GM23338 (cell line): ENCODE measurements around the gene FCHO2. TPM values are rescaled to one million over a fixed set of nuclear protein-coding genes. Genes with fewer than 3 reads are reported as not detected.

ENCODE experiments used
- ATAC-seq: fragments of 200-7000 bp; cut with Tn5 transposase; 3 replicates; pipeline ENCODE4 v1.9.1; 2020
- DNase-seq: peaks from one replicate; pipeline ENCODE4 v3.0.0-alpha.2; 2015; ENCODE audit warnings: low spot score
- H2AFZ ChIP-seq: fragments of 200-600 bp; sonication (generic); 2 replicates; pipeline ENCODE4 v1.8.0; 2016; ENCODE audit warnings: antibody characterized with exemption, mild to moderate bottlenecking, moderate library complexity
- H3F3A ChIP-seq: fragments of 200-600 bp; sonication (generic); replicated peaks from 2 replicates; pipeline ENCODE4 v1.8.0; 2017; ENCODE audit warnings: antibody characterized with exemption, mixed run types, low read depth
- H3K27ac ChIP-seq: fragments of 200-600 bp; sonication (generic); 2 replicates; pipeline ENCODE4 v1.6.1; 2016; ENCODE audit warnings: low read depth
- H3K27me3 ChIP-seq: fragments of 200-600 bp; sonication (generic); 2 replicates; pipeline ENCODE4 v1.8.0; 2016; ENCODE audit warnings: mild to moderate bottlenecking, mixed run types, moderate library complexity; ENCODE audit not compliant: insufficient read depth
- H3K36me3 ChIP-seq: fragments of 200-600 bp; sonication (generic); 2 replicates; pipeline ENCODE4 v1.8.0; 2016; ENCODE audit warnings: mild to moderate bottlenecking; ENCODE audit not compliant: insufficient read depth
- H3K4me1 ChIP-seq: fragments of 200-600 bp; sonication (generic); 2 replicates; pipeline ENCODE4 v1.8.0; 2016; ENCODE audit warnings: mild to moderate bottlenecking, moderate library complexity; ENCODE audit not compliant: insufficient read depth
- H3K4me2 ChIP-seq: fragments of 200-600 bp; sonication (generic); 2 replicates; pipeline ENCODE4 v1.7.1; 2017; ENCODE audit warnings: mixed run types
- H3K4me3 ChIP-seq: fragments of 200-600 bp; sonication (generic); 2 replicates; pipeline ENCODE4 v1.6.1; 2016; ENCODE audit warnings: mixed run types
- H3K79me2 ChIP-seq: fragments of 200-600 bp; sonication (generic); replicated peaks from 2 replicates; pipeline ENCODE4 v1.8.0; 2017; ENCODE audit warnings: mild to moderate bottlenecking; ENCODE audit not compliant: insufficient read depth
- H3K9me2 ChIP-seq: fragments of 200-600 bp; sonication (generic); 2 replicates; pipeline ENCODE4 v1.8.0; 2017; ENCODE audit not compliant: insufficient read depth
- H4K20me1 ChIP-seq: fragments of 200-600 bp; sonication (generic); replicated peaks from 2 replicates; pipeline ENCODE4 v1.8.0; 2017; ENCODE audit warnings: mild to moderate bottlenecking; ENCODE audit not compliant: insufficient read depth
- H3K27ac Mint-ChIP-seq: 2 replicates; pipeline ENCODE4 v1.8.0; 2020; ENCODE audit warnings: inconsistent platforms, mild to moderate bottlenecking, moderate library complexity, mixed read lengths
- H3K27me3 Mint-ChIP-seq: 3 replicates; pipeline ENCODE4 v1.8.0; 2022; ENCODE audit warnings: low read depth, mild to moderate bottlenecking, moderate library complexity, mixed read lengths, inconsistent platforms; ENCODE audit not compliant: insufficient read depth, poor library complexity
- H3K36me3 Mint-ChIP-seq: 3 replicates; pipeline ENCODE4 v1.8.0; 2021; ENCODE audit warnings: low read depth, mild to moderate bottlenecking, inconsistent platforms, moderate library complexity, mixed read lengths
- H3K4me1 Mint-ChIP-seq: 3 replicates; pipeline ENCODE4 v1.8.0; 2020; ENCODE audit warnings: mild to moderate bottlenecking, inconsistent platforms, mixed read lengths
- H3K4me3 Mint-ChIP-seq: 3 replicates; pipeline ENCODE4 v1.8.0; 2021; ENCODE audit warnings: moderate library complexity, mild to moderate bottlenecking, inconsistent platforms, mixed read lengths
- H3K9me3 Mint-ChIP-seq: 3 replicates; pipeline ENCODE4 v1.8.0; 2020; ENCODE audit warnings: moderate library complexity, mild to moderate bottlenecking, inconsistent platforms, mixed read lengths
- CREB1 ChIP-seq: fragments of 250-450 bp; sonication (Bioruptor Pico); IDR thresholded peaks from 2 replicates; pipeline ENCODE4 v1.5.0; 2020; ENCODE audit warnings: low read depth, mild to moderate bottlenecking, moderate library complexity
- EZH2 ChIP-seq: fragments of 200-600 bp; sonication (generic); IDR thresholded peaks from one replicate; pipeline ENCODE4 v1.8.0; 2017; ENCODE audit warnings: antibody characterized with exemption, mild to moderate bottlenecking, low read depth; ENCODE audit not compliant: unreplicated experiment
- EZH2phosphoT487 ChIP-seq: fragments of 200-600 bp; sonication (generic); IDR thresholded peaks from one replicate; pipeline ENCODE4 v1.8.1; 2018; ENCODE audit warnings: antibody characterized with exemption; ENCODE audit not compliant: unreplicated experiment
- NANOG ChIP-seq: IDR thresholded peaks from 2 replicates; pipeline ENCODE4 v1.6.1; 2016; ENCODE audit warnings: antibody characterized with exemption, borderline replicate concordance
- POLR2AphosphoS5 ChIP-seq: IDR thresholded peaks from 2 replicates; pipeline ENCODE4 v1.6.1; 2016; ENCODE audit warnings: antibody characterized with exemption, low read depth
- STAT1 ChIP-seq: IDR thresholded peaks from one replicate; pipeline ENCODE4 v1.6.1; 2016; ENCODE audit warnings: antibody characterized with exemption; ENCODE audit not compliant: unreplicated experiment
- ZNF114 ChIP-seq: fragments of 250-450 bp; sonication (Bioruptor Pico); IDR thresholded peaks from 2 replicates; pipeline ENCODE4 v1.5.0; 2020; ENCODE audit warnings: mild to moderate bottlenecking, moderate library complexity
- ZNF331 ChIP-seq: fragments of 250-450 bp; sonication (Bioruptor Pico); IDR thresholded peaks from 2 replicates; pipeline ENCODE4 v1.5.0; 2020; ENCODE audit warnings: low read depth, mild to moderate bottlenecking, moderate library complexity
- ZNF462 ChIP-seq: fragments of 250-450 bp; sonication (Bioruptor Pico); IDR thresholded peaks from 2 replicates; pipeline ENCODE4 v1.5.0; 2020; ENCODE audit warnings: mild to moderate bottlenecking, moderate library complexity
- long read RNA-seq: library from polyadenylated mRNA; unstranded; transcript quantifications from one replicate; pipeline ENCODE4 v2.0.0, GENCODE V29; 2020; ENCODE audit not compliant: unreplicated experiment
- polyA plus RNA-seq: library from polyadenylated mRNA; unstranded; fragments of >200 nt; fragmentation: Nextera tagmentation; extraction: Ambion mirVana; gene quantifications from 2 replicates; pipeline ENCODE4 v1.2.1, GENCODE V29; 2016
- total RNA-seq: library from RNA; depleted of rRNA; stranded (reverse); fragments of >200 nt; shearing (Covaris generic); gene quantifications from 2 replicates; pipeline ENCODE4 v1.2.3, GENCODE V29; 2014; rRNA removed
- TF ChIP-seq, protein P1 (sequence below), 2 experiments: fragments of 200-600 bp in 1 of 2; sonication (generic) in 1 of 2; conservative IDR thresholded peaks; 2 replicates each; pipeline versions ENCODE4 v1.5.1 to v1.6.1; 2016 to 2017; ENCODE audit warnings: antibody characterized with exemption in 2 of 2, low read depth in 2 of 2, mild to moderate bottlenecking in 2 of 2, moderate library complexity in 1 of 2
- TF ChIP-seq, protein P2 (sequence below): IDR thresholded peaks from 2 replicates; pipeline ENCODE4 v1.6.1; 2016; ENCODE audit warnings: antibody characterized with exemption

FCHO2 gene
- total RNA-seq, result 8.4 and 10.9 TPM in 2 replicates
- 6.4 and 10.1 TPM in 2 replicates for polyA plus RNA-seq
- long read RNA-seq, partial matches to known transcripts, result 2 of 3 reads
- long read RNA-seq, other reads (novel, unspliced or antisense), result 1 of 3 reads

- Mint-ChIP-seq H3K27ac (peak within 1 kb of the TSS; percentile 91), H3K9me3 (no peaks in the 10 kb centered on the region), H3K4me1 (peaks cover 18% of the 10 kb centered on the region), H3K36me3 (no peaks in the 10 kb centered on the region; the same call in 2 of the 3 replicates), H3K4me3 (peak within 1 kb of the TSS; percentile 86), H3K27me3 (peaks cover 6% of the 10 kb centered on the region)
- Histone ChIP-seq H4K20me1 (no peaks in the 10 kb centered on the region), H3K4me2 (peak within 1 kb of the TSS; percentile 83), H2AFZ (peak within 1 kb of the TSS; percentile 72), H3K9me2 (no peaks in the 10 kb centered on the region), H3K27ac (peak within 1 kb of the TSS; percentile 92), H3K36me3 (no peaks in the 10 kb centered on the region), H3F3A (no peaks in the 10 kb centered on the region), H3K27me3 (peaks cover 8% of the 10 kb centered on the region; the same call in 1 of the 2 replicates), H3K4me3 (peak within 1 kb of the TSS; percentile 70), H3K4me1 (peaks cover 18% of the 10 kb centered on the region), H3K79me2 (peaks cover 35% of the 10 kb centered on the region)
- DNase-seq (peak; percentile 98), ATAC-seq (peak; percentile 90)
- no peak for TF ChIP-seq ZNF114
- peak; percentile 81 for TF ChIP-seq POLR2AphosphoS5
- TF ChIP-seq, protein P1, sequence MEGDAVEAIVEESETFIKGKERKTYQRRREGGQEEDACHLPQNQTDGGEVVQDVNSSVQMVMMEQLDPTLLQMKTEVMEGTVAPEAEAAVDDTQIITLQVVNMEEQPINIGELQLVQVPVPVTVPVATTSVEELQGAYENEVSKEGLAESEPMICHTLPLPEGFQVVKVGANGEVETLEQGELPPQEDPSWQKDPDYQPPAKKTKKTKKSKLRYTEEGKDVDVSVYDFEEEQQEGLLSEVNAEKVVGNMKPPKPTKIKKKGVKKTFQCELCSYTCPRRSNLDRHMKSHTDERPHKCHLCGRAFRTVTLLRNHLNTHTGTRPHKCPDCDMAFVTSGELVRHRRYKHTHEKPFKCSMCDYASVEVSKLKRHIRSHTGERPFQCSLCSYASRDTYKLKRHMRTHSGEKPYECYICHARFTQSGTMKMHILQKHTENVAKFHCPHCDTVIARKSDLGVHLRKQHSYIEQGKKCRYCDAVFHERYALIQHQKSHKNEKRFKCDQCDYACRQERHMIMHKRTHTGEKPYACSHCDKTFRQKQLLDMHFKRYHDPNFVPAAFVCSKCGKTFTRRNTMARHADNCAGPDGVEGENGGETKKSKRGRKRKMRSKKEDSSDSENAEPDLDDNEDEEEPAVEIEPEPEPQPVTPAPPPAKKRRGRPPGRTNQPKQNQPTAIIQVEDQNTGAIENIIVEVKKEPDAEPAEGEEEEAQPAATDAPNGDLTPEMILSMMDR (conservative IDR thresholded peaks at IDR 0.05; ENCODE audit: low read depth in 2 of 2), result peak; percentile 66 to 94
Observed at GRCh38 chr5:72955768-72956323, at the start of gene FCHO2. FCHO2 (plus strand) TSS chr5:72956041; CDS start chr5:72956097, 56 bp downstream.

- H3K4me1 ChIP-seq, result no peaks in the 10 kb centered on the region
- no peaks in the 10 kb centered on the region for H3K9me3 Mint-ChIP-seq
- no peaks in the 10 kb centered on the region for H3K27me3 ChIP-seq
- H4K20me1 ChIP-seq, result no peaks in the 10 kb centered on the region
- H3K36me3 Mint-ChIP-seq, result peaks cover 66% of the 10 kb centered on the region
- no peak overlapping the region for H3K4me2 ChIP-seq
- H3K4me1 Mint-ChIP-seq, result no peaks in the 10 kb centered on the region
- H3K27ac ChIP-seq, result no peak overlapping the region
- H3K36me3 ChIP-seq, result peaks cover 46% of the 10 kb centered on the region; the same call in 1 of the 2 replicates
- peaks cover 2% of the 10 kb centered on the region for H3K27me3 Mint-ChIP-seq
- H3K27ac Mint-ChIP-seq, result no peak overlapping the region
- no peaks in the 10 kb centered on the region for H3K9me2 ChIP-seq
- ATAC-seq, result no peak
- H2AFZ ChIP-seq, result no peak overlapping the region
- no peak for DNase-seq
- H3K4me3 ChIP-seq, result no peak overlapping the region
- no peak overlapping the region for H3K4me3 Mint-ChIP-seq
- H3F3A ChIP-seq, result no peaks in the 10 kb centered on the region
- no peaks in the 10 kb centered on the region for H3K79me2 ChIP-seq
- TF ChIP-seq CREB1 (CRISPR knock-in tag) (no peak), ZNF331 (no peak), STAT1 (no peak), NANOG (no peak), EZH2phosphoT487 (no peak), ZNF462 (CRISPR knock-in tag) (no peak), EZH2 (no peak), ZNF114 (no peak), POLR2AphosphoS5 (no peak)
- TF ChIP-seq, protein P2, sequence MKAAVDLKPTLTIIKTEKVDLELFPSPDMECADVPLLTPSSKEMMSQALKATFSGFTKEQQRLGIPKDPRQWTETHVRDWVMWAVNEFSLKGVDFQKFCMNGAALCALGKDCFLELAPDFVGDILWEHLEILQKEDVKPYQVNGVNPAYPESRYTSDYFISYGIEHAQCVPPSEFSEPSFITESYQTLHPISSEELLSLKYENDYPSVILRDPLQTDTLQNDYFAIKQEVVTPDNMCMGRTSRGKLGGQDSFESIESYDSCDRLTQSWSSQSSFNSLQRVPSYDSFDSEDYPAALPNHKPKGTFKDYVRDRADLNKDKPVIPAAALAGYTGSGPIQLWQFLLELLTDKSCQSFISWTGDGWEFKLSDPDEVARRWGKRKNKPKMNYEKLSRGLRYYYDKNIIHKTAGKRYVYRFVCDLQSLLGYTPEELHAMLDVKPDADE, result no peak
Observed at GRCh38 chr5:72906806-72907205, 49.0 kb upstream of the FCHO2 start.
